ENCODE measurements around the gene DTX3L. TPM values are rescaled to one million over a fixed set of nuclear protein-coding genes. Genes with fewer than 3 reads are reported as not detected.

Gene DTX3L
- total and polyA plus RNA-seq, 8 donors: 19.2 to 75.3 (median 22.8) TPM

GRCh38 chr3:122519693-122520092 lies 44.4 kb upstream of the DTX3L start:
- intact Hi-C loops (cut with DNase I): no loop called here
- H3K4me1 ChIP-seq: peaks cover 0 to 4% of the 10 kb centered on the region in 2 donors
- H3K4me3 ChIP-seq: no peak overlapping the region
- TF ChIP-seq CTCF (IDR thresholded peaks at IDR 0.05): no peak
- ATAC-seq (no peak), DNase-seq (no peak)
- H3K27ac ChIP-seq: no peak overlapping the region
- H3K9me3 ChIP-seq: no peaks in the 10 kb centered on the region
- no peaks in the 10 kb centered on the region for H3K36me3 ChIP-seq
- no peaks in the 10 kb centered on the region for H3K27me3 ChIP-seq

- Histone ChIP-seq H3K27ac (no peak overlapping the region), H3K36me3 (no peaks in the 10 kb centered on the region), H3K9me3 (no peaks in the 10 kb centered on the region), H3K4me1 (no peaks in the 10 kb centered on the region), H3K4me3 (no peak overlapping the region), H3K27me3 (no peaks in the 10 kb centered on the region)
- intact Hi-C loops (cut with DNase I): no loop called here
- ATAC-seq: no peak
- no peak for DNase-seq
- no peak for TF ChIP-seq CTCF (IDR thresholded peaks at IDR 0.05)
These were observed 43.3 kb upstream of the DTX3L start for GRCh38 chr3:122520861-122521260.

- intact Hi-C loops (cut with DNase I): no loop called here
- no peaks in the 10 kb centered on the region for H3K9me3 ChIP-seq
- H3K27me3 ChIP-seq: no peaks in the 10 kb centered on the region
- TF ChIP-seq CTCF (IDR thresholded peaks at IDR 0.05): no peak
- DNase-seq (no peak), ATAC-seq (no peak)
- no peak overlapping the region for H3K27ac ChIP-seq
- no peaks in the 10 kb centered on the region for H3K4me1 ChIP-seq
- H3K36me3 ChIP-seq: peaks cover 0 to 17% of the 10 kb centered on the region in 2 donors
- H3K4me3 ChIP-seq: no peak overlapping the region
These were observed 40.8 kb upstream of the DTX3L start for GRCh38 chr3:122523317-122523716.

GRCh38 chr3:122530164-122530563 lies 34.0 kb upstream of the DTX3L start:
- Histone ChIP-seq H3K9me3 (no peaks in the 10 kb centered on the region), H3K27me3 (no peaks in the 10 kb centered on the region), H3K4me3 (no peak overlapping the region), H3K27ac (no peak overlapping the region), H3K36me3 (peaks cover 0 to 86% of the 10 kb centered on the region in 2 donors), H3K4me1 (peaks cover 0 to 3% of the 10 kb centered on the region in 2 donors)
- no peak for ATAC-seq
- no peak for DNase-seq
- no peak for TF ChIP-seq CTCF (IDR thresholded peaks at IDR 0.05)
- intact Hi-C loops (cut with DNase I): no loop called here

- no peak overlapping the region for H3K27ac ChIP-seq
- peaks cover 0 to 3% of the 10 kb centered on the region in 2 donors for H3K4me1 ChIP-seq
- intact Hi-C loops (cut with DNase I): no loop called here
- no peak overlapping the region for H3K4me3 ChIP-seq
- H3K27me3 ChIP-seq: no peaks in the 10 kb centered on the region
- TF ChIP-seq CTCF (IDR thresholded peaks at IDR 0.05): no peak
- ATAC-seq: no peak
- peaks cover 0 to 100% of the 10 kb centered on the region in 2 donors for H3K36me3 ChIP-seq
- no peak for DNase-seq
- H3K9me3 ChIP-seq: no peaks in the 10 kb centered on the region
These were observed 30.7 kb upstream of the DTX3L start for GRCh38 chr3:122533480-122533879.

Data from left lung (tissue), 10 donors.